Measurements from ENCODE around the gene TMEM59.

GRCh38 chr1:54086754-54087153 lies 33.8 kb upstream of the TMEM59 start:
- TF ChIP-seq POLR2A (IDR thresholded peaks at IDR 0.05) (no peak), CTCF (IDR thresholded peaks at IDR 0.05 in 4 of 5, conservative IDR thresholded peaks at IDR 0.05 in 1 of 5) (no peak)

Measured in gastrocnemius medialis (tissue), 4 donors.